IMR-90 (cell line): Measurements from ENCODE around the gene GAPDH.

Experiments used
- TF ChIP-seq, protein P1 (sequence below): conservative IDR thresholded peaks from 2 replicates; pipeline ENCODE4 v1.5.1; 2012; ENCODE audit warnings: mild to moderate bottlenecking, low read depth, low read length, improper control_type of control experiment
- TF ChIP-seq, protein P2 (sequence below): fragments of 150-350 bp; IDR thresholded peaks from 2 replicates; pipeline ENCODE4 v1.6.1; 2016; ENCODE audit warnings: low read depth, mild to moderate bottlenecking, low read length, moderate library complexity, borderline replicate concordance

DNA sequence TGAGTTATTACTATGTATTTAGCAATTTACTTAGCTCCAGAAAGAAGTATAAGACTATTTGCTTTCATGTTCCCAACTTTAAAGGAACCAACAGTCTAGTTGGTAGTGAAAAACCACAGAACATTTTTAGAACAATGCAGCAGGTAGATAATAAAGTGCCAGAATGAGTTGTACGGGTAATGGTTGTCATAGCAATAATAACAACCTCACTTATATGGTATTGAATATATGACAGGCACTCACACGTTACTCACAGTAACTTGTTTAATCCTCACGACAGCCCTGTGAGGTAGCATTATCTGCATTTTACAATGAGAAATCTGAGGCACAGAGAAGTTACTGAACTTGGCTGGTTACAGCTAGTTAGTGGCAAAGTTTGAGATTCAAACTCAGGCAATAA, 10.6 kb upstream of the GAPDH start:
- TF ChIP-seq, protein P1, sequence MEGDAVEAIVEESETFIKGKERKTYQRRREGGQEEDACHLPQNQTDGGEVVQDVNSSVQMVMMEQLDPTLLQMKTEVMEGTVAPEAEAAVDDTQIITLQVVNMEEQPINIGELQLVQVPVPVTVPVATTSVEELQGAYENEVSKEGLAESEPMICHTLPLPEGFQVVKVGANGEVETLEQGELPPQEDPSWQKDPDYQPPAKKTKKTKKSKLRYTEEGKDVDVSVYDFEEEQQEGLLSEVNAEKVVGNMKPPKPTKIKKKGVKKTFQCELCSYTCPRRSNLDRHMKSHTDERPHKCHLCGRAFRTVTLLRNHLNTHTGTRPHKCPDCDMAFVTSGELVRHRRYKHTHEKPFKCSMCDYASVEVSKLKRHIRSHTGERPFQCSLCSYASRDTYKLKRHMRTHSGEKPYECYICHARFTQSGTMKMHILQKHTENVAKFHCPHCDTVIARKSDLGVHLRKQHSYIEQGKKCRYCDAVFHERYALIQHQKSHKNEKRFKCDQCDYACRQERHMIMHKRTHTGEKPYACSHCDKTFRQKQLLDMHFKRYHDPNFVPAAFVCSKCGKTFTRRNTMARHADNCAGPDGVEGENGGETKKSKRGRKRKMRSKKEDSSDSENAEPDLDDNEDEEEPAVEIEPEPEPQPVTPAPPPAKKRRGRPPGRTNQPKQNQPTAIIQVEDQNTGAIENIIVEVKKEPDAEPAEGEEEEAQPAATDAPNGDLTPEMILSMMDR, result no peak
- TF ChIP-seq, protein P2, sequence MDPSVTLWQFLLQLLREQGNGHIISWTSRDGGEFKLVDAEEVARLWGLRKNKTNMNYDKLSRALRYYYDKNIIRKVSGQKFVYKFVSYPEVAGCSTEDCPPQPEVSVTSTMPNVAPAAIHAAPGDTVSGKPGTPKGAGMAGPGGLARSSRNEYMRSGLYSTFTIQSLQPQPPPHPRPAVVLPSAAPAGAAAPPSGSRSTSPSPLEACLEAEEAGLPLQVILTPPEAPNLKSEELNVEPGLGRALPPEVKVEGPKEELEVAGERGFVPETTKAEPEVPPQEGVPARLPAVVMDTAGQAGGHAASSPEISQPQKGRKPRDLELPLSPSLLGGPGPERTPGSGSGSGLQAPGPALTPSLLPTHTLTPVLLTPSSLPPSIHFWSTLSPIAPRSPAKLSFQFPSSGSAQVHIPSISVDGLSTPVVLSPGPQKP, result no peak
